GM10266 (cell line): ENCODE measurements around the gene FTO.

Source experiments
- DNase-seq: peaks from one replicate; pipeline ENCODE4 v3.0.0; 2012; ENCODE audit errors: extremely low spot score
- TF ChIP-seq, protein P1 (sequence below): IDR thresholded peaks from 2 replicates; pipeline ENCODE4 v1.5.1; 2012; ENCODE audit warnings: mild to moderate bottlenecking, low read depth; ENCODE audit not compliant: control insufficient read depth, insufficient read depth; ENCODE audit errors: missing control alignments

Gene FTO

GRCh38 chr16:54098247-54098646 lies 394.3 kb downstream of the FTO start:
- no peak for DNase-seq
- TF ChIP-seq, protein P1, sequence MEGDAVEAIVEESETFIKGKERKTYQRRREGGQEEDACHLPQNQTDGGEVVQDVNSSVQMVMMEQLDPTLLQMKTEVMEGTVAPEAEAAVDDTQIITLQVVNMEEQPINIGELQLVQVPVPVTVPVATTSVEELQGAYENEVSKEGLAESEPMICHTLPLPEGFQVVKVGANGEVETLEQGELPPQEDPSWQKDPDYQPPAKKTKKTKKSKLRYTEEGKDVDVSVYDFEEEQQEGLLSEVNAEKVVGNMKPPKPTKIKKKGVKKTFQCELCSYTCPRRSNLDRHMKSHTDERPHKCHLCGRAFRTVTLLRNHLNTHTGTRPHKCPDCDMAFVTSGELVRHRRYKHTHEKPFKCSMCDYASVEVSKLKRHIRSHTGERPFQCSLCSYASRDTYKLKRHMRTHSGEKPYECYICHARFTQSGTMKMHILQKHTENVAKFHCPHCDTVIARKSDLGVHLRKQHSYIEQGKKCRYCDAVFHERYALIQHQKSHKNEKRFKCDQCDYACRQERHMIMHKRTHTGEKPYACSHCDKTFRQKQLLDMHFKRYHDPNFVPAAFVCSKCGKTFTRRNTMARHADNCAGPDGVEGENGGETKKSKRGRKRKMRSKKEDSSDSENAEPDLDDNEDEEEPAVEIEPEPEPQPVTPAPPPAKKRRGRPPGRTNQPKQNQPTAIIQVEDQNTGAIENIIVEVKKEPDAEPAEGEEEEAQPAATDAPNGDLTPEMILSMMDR = no peak

GRCh38 chr16:54099627-54100026 lies 395.7 kb downstream of the FTO start:
- TF ChIP-seq, protein P1 = no peak
- no peak for DNase-seq

- TF ChIP-seq, protein P1 = no peak
- DNase-seq = no peak
Measured at GRCh38 chr16:54102888-54103866, 399.2 kb downstream of the FTO start.

DNA sequence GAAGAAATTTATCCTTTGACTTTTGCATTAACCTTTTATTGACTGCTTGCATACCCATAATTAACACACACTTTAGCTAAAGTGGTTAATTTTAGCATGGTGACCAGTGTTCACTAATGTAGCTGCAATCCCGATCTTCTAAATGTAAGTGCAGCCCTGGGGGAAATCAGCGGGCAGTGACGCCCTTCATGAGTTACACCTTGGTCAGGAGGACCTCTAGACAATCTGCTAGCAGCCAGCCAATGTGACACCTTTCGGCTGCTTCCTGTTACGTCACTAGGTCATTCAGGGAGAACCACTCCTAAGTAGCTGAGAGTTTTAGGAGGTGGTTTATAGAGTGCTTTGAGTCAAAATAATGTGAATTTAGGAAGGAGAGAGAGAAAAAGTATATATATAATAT lies 402.1 kb downstream of the FTO start:
- no peak for DNase-seq
- TF ChIP-seq, protein P1 = no peak

DNA sequence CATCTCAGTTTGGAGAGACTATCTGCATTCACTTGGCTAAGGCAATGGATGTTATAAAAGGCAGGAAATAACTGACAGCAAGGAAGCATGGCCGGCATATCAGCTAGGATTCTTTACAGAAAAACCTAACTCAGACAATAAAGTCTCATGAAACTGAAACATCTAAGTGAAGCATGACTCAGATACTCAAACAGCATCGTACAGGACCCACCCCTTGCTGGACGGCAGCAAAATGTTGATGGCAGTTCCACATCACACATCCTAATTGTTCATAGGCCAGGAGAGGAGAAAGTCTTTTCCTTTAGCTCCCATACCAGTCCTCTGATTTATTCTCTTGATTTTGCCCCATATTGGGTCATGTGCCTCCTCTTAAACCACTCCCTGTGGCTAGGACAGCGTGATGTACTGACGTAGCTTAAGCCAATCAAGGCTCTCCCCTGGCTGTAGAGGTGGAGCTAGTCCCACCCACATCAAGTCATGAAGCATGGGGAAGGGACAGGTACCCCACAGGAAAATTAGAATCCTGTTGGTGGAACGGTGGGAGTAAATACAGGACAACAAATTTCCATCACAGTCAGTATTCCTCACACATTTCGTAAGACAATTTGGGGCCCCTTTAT lies 403.7 kb downstream of the FTO start:
- TF ChIP-seq, protein P1 = no peak

DNA sequence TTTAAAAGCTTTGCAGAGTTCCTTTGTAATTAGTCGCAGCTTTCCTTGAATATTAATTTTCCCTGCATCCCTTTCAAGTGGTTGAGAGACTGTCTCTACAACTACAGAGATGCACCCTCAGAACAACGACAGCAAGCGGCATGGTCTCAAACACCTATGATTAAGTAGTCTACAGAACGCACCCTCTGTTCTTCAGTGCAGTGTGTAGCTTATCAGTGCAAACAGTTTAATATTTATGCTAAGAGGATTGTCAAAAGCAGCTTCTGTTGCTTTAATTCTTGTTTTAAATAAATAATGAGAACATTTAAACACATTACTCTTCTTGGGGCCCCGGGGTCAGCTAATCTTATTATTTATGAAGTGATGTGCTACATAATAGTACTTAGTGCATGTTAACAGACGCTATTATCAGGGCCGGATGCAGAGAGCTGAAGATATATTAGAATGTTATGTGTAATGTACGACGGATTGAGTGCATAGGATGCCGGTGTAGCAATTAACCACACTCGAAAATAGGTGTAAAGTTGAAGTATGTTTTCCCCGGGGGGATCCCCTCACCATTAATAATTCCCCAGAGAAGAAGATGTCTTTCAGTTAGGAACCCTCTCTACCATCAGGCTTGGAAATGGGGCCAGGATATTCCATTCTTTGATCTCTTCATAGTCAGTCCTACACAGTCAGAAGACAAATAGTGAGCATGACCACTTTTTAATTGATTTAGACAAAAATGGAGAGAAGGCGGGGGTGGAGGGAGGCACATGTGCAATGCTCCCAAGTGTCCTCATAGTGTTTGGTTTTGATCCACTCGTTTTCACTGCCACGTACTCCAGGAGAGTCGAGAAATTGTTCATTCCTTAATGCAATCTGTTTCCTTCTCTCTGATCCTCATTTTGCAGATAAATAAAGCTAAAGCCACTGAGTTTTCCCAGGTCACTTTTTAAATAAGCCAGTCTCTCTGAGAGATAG lies 406.3 kb downstream of the FTO start:
- TF ChIP-seq, protein P1 = no peak
- DNase-seq = no peak

More for the DNA sequence above, 403.7 kb downstream of the FTO start:
- DNase-seq = no peak
